GM12892 (cell line): ENCODE data around the gene MACROD2.

Source experiments
- POLR2A ChIP-seq: IDR thresholded peaks from 2 replicates; pipeline ENCODE4 v1.6.1; 2011; ENCODE audit warnings: low read depth, low read length, control low read depth
- POLR2AphosphoS5 ChIP-seq: IDR thresholded peaks from 2 replicates; pipeline ENCODE4 v1.6.1; 2011; ENCODE audit warnings: low read depth, low read length, control low read depth
- TAF1 ChIP-seq: IDR thresholded peaks from 2 replicates; pipeline ENCODE4 v1.6.1; 2011; ENCODE audit warnings: low read depth, mild to moderate bottlenecking, control low read depth, low read length, borderline replicate concordance

DNA sequence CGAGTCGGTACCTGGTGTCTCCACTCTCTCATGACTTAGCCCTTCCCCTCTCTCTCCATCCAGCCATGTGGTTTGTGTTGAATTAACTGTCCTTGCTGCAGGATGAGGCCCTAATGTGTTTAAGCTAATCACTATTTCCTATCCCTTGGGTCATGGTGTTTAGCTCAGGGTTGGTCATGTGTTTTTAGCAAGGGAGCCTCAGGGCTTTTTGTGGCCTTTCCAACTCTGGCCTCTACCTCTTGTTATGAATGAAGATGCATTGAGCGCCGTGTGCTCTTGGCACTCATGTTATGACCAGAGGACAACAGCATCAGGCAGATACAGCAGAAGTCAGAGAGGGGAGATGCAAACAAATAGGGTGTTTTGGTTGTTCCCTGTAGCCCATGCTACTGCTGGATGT lies 1016.3 kb downstream of the MACROD2 start:
- TF ChIP-seq POLR2A (no peak), POLR2AphosphoS5 (no peak), TAF1 (no peak)
